Stimulated activated CD4-positive, alpha-beta T cell treated with anti-CD3 and anti-CD28 coated beads, Interleukin-15, amount 100 ng/mL, for 24 hours (primary cell): ENCODE data around the gene PCK2.

Experiments used
- DNase-seq: peaks from one replicate; pipeline ENCODE4 v3.0.0-alpha.2; 2020

The PCK2 gene

GRCh38 chr14:24121210-24121609 lies 27.1 kb downstream of the PCK2 start:
- DNase-seq = no peak

- no peak for DNase-seq
Measured at GRCh38 chr14:24122416-24122815, 28.3 kb downstream of the PCK2 start.

GRCh38 chr14:24122898-24123297 lies 28.8 kb downstream of the PCK2 start:
- DNase-seq = no peak

- no peak for DNase-seq
Measured at GRCh38 chr14:24123424-24124417, 29.6 kb downstream of the PCK2 start.

- no peak for DNase-seq
Measured at GRCh38 chr14:24126939-24127338, 32.8 kb downstream of the PCK2 start.

GRCh38 chr14:24127673-24128072 lies 33.6 kb downstream of the PCK2 start:
- no peak for DNase-seq

GRCh38 chr14:24129410-24129998 lies 35.4 kb downstream of the PCK2 start:
- no peak for DNase-seq

GRCh38 chr14:24130380-24130716 lies 36.2 kb downstream of the PCK2 start, which contains the start of gene FITM1:
TSS of gene FITM1 (plus strand) at chr14:24130659. CDS start at chr14:24131564, 905 bp downstream.
- DNase-seq = no peak

GRCh38 chr14:24130717-24131548 lies 36.8 kb downstream of the PCK2 start:
- DNase-seq = no peak

GRCh38 chr14:24131549-24131966 lies 37.4 kb downstream of the PCK2 start:
- no peak for DNase-seq

GRCh38 chr14:24132061-24132685 lies 38.1 kb downstream of the PCK2 start:
- DNase-seq = peak; percentile 44

- no peak for DNase-seq
Measured at GRCh38 chr14:24132976-24133375, 38.9 kb downstream of the PCK2 start.

GRCh38 chr14:24133735-24134134 lies 39.6 kb downstream of the PCK2 start:
- DNase-seq = no peak

GRCh38 chr14:24135584-24135833 lies 41.4 kb downstream of the PCK2 start:
- DNase-seq = no peak

GRCh38 chr14:24135834-24136683 lies 41.9 kb downstream of the PCK2 start, which contains the start of gene PSME1:
TSS of gene PSME1 (plus strand) at chr14:24136194. CDS start at chr14:24136263, 69 bp downstream.
- peak; percentile 94 for DNase-seq

- DNase-seq = peak; percentile 46
Measured at GRCh38 chr14:24136684-24137528, 42.8 kb downstream of the PCK2 start.

GRCh38 chr14:24137529-24138395 lies 43.7 kb downstream of the PCK2 start:
- no peak for DNase-seq

- no peak for DNase-seq
Measured at GRCh38 chr14:24138396-24139271, 44.5 kb downstream of the PCK2 start.
